Measurements from ENCODE around the gene OR2AG1.

OR2AG1 gene, protein sequence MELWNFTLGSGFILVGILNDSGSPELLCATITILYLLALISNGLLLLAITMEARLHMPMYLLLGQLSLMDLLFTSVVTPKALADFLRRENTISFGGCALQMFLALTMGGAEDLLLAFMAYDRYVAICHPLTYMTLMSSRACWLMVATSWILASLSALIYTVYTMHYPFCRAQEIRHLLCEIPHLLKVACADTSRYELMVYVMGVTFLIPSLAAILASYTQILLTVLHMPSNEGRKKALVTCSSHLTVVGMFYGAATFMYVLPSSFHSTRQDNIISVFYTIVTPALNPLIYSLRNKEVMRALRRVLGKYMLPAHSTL

DNA sequence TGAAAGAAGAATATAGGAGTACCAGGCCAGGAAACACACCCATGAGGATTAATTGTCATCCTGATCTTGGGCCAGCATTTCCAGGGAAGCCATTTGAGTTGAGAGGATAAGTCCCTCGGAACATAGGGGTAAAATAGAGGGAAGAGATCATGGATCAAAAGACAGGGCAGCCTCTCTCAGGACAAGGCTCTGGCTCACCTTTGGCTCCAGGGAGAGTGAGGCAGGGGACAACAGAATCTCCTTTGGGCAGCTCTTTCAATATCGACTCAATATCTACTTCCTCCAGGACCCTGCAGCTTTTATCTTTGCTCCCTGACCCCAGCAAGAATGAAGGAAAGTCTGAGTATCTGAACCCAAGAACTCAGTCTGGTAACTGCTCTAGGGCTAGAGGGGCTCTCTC, at the start of gene OR2AG1:
Gene OR2AG1 (plus strand): TSS at position 301 of the 400 bp plus-strand sequence. CDS start 2,018 bp downstream, outside the sequence.
- peaks cover 14% of the 10 kb centered on the region for H3K27me3 Mint-ChIP-seq
- H3K27ac Mint-ChIP-seq = no peak within 1 kb of the TSS
- H3K4me1 Mint-ChIP-seq = no peaks in the 10 kb centered on the region
- no peaks in the 10 kb centered on the region for H3K36me3 Mint-ChIP-seq
- no peaks in the 10 kb centered on the region for H3K9me3 Mint-ChIP-seq
- H3K4me3 Mint-ChIP-seq = no peak within 1 kb of the TSS

DNA sequence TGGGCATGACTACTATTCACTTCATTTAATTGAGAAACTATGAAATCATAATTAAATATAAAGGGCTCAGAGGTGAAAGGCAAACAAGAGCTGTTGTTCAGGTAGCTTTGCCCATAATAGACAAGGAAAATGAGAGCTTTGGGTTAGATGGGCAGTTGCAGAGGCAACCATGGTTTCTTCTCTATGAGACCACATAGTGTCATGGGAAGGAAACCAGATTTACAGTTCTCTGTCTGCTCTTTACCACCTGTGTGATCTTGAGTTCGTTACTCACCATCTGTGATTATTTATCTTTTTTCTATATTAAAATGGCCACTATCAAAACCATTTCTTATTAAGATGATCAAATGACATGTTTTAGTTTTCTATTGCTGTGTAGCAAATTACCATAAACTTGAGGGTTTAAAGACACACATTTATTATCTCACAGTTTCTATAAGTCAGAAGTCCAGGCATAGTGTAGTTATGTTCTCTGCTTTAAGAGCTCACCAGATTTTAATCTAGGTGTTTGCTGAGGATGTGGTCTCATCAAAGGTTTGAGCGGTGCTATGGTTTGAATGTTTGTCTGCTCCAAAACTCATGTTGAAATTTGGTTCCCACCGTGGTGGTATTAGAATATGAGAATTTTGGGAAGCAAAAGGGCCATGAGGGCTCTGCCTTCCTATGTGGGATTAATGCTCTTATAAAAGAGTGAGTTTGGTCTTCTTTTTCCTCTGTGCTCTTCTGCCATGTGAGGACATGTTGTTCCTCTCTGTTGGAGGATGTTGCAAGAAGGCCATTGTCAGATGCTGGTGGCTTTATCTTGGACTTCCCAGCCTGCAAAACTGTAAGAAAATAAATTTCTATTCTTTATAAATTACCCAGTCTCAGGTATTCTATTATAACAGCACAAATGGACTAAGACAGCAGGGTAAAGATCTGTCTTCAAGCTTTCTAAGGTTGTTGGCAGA, 49.2 kb upstream of the OR2AG1 start:
- Mint-ChIP-seq H3K36me3 (peaks cover 15% of the 10 kb centered on the region), H3K27ac (peak overlapping the region; percentile 98), H3K4me3 (peak overlapping the region; percentile 51), H3K4me1 (peaks cover 79% of the 10 kb centered on the region), H3K27me3 (no peaks in the 10 kb centered on the region), H3K9me3 (no peaks in the 10 kb centered on the region)

DNA sequence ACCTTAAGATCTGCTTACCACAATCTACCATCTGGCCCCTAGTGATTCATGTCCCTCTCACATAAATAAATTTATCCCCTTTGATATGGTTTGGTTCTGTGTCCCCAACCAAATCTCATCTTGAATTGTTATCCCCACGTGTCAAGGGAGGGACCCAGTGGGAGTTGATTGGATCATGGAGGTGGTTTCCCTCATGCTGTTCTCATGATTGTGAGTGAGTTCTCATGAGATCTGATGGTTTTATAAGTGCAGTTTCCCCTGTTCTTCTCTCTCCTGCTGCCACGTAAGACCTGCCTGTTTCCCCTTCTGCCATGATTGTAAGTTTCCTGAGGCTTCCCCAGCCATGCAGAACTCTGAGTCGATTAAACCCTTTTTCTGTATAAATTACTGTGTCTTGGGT, 48.2 kb upstream of the OR2AG1 start:
- Mint-ChIP-seq H3K4me1 (peaks cover 79% of the 10 kb centered on the region), H3K4me3 (peak overlapping the region; percentile 72), H3K27me3 (no peaks in the 10 kb centered on the region), H3K27ac (peak overlapping the region; percentile 98), H3K36me3 (peaks cover 11% of the 10 kb centered on the region), H3K9me3 (no peaks in the 10 kb centered on the region)

DNA sequence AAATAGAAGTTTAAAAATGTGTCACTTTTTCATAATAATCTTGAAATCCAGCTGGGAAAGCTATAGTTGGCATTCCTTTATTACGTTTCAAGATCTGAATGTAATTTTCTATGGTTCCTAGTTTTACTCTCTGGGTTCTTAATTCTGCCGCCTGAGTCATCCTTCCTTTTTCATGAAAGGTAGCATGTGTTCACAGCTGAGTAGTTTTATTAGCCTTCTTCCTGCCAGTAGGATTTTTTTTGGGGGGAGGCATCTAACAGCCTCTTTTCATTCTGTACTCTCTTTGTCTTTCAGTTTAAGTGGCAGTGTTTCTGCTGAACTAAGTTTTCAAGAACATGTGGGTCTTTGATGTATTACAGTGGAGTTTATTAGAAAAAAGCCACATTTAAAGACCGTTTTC, 47.5 kb upstream of the OR2AG1 start:
- Mint-ChIP-seq H3K9me3 (no peaks in the 10 kb centered on the region), H3K27ac (peak overlapping the region; percentile 98), H3K36me3 (peaks cover 10% of the 10 kb centered on the region), H3K27me3 (no peaks in the 10 kb centered on the region), H3K4me3 (peak overlapping the region; percentile 72), H3K4me1 (peaks cover 79% of the 10 kb centered on the region)

DNA sequence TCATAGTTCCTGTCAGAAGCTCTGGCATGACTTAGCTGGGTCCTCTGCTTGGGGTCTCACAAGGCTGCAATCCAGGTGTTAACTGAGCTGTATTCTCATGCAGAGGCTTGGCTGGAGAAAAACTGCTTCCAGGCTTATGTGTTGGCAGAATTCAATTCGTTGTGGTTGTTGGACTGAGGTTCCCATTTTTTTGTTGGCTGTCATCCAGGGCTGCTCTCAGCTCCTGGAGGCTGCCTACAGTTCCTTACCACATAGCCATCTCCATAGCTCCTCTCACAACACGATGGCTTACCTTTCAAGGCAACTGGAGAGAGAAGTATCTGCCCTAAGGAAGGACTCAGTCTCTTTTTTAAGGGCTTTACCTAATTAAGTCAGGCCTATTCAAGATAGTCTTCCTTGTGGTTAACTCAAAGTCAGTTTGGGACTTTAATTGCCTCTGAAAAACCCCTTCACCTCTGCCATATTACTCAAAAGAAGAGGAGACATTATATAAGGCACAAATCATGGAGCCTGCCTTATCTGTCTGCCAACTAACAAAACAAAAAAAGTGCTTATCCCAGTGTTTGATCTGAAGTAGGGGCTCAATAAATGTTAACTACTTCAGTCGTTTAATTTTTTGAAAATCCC, 46.2 kb upstream of the OR2AG1 start:
- Mint-ChIP-seq H3K4me3 (peak overlapping the region; percentile 30), H3K27ac (peak overlapping the region; percentile 98), H3K4me1 (peaks cover 85% of the 10 kb centered on the region), H3K27me3 (no peaks in the 10 kb centered on the region), H3K36me3 (peaks cover 11% of the 10 kb centered on the region), H3K9me3 (no peaks in the 10 kb centered on the region)

DNA sequence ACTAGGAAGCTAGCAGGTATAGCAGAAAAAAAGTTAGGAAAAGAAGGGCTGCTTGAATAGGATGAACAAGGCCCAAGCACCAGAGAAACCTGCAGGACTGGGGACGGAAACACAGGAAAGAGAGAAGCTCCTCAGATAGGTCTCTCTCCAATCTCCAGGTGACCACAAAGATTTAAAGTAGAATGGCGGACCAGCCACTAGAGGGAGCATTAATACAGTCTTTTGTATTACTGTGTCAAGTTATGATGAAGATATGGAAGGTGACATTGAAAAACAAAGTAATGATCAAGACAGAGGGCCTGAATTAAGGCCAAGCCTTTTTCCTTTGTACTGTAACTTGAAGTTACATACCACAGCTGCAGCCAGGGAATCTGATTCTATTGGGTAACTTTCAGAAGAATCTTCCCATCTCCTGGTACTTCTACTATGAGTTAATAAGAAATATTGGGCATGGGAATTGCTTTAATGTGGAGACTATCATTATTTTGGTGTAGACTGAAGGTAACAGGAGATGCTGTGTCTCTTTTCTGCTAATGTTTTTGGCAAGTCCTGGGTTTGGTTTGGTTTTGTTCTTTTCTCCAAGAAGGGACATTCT, 44.9 kb upstream of the OR2AG1 start:
- Mint-ChIP-seq H3K4me3 (peak overlapping the region; percentile 8), H3K27ac (peak overlapping the region; percentile 98), H3K9me3 (no peaks in the 10 kb centered on the region), H3K4me1 (peaks cover 93% of the 10 kb centered on the region), H3K36me3 (peaks cover 11% of the 10 kb centered on the region), H3K27me3 (no peaks in the 10 kb centered on the region)

DNA sequence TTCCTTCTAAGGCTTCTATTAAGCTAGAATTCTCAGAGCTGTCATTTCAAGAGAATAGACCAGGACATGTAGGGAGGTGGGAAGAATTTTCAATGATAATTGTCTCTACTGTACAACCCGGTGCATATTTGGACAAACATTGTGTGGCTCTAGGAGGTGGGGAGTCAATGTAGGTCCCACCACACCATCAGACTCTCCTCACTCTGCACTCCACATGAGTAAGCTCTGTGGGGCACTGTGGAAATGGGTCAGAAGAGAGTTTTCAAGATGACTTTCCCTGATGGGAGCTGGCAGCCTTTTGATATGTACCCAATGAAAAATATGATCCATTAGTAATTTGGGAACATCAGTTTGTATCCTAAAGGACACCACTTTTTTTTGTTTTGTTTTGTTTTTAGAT, 44.2 kb upstream of the OR2AG1 start:
- Mint-ChIP-seq H3K4me3 (peak overlapping the region; percentile 8), H3K27me3 (no peaks in the 10 kb centered on the region), H3K27ac (peak overlapping the region; percentile 98), H3K9me3 (no peaks in the 10 kb centered on the region), H3K36me3 (peaks cover 11% of the 10 kb centered on the region), H3K4me1 (peaks cover 93% of the 10 kb centered on the region)

DNA sequence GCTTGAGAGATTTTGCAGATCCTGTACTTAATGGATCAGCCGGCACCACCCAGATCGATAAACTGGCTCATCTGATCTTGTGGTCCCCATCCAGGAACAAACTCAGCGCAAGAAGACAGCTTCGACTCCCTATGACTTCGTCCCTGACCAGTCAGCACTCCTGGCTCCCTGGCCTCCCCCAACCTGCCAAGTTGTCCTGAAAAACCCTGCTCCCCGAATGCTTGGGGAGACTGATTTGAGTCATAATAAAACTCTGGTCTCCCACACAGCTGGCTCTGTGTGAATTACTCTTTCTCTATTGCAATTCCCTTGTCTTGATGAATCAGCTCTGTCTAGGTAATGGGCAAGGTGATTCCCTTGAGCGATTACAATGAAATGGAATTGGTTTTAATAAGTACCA, 40.6 kb upstream of the OR2AG1 start:
- Mint-ChIP-seq H3K4me1 (peaks cover 58% of the 10 kb centered on the region), H3K27ac (no peak overlapping the region), H3K9me3 (no peaks in the 10 kb centered on the region), H3K4me3 (no peak overlapping the region), H3K36me3 (peaks cover 7% of the 10 kb centered on the region), H3K27me3 (no peaks in the 10 kb centered on the region)

DNA sequence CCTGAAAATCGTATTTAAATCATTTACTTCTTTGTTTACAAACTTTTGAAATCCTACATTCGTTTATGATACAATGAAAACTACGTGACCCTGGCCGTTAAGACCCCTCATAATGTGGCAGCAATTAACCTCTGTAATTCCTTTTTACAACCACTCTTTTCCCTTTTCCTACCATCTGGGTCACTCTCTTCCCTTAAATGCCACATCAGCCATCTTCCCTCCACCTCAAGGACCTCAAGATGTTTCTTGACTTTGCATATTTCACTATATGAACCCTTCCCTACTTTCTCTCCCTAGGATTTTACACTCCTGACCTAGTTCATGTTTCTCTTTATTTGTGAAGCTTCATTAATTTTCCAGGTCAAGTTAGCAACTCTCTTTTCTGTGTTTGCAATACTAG, 37.8 kb upstream of the OR2AG1 start:
- Mint-ChIP-seq H3K4me3 (no peak overlapping the region), H3K27me3 (no peaks in the 10 kb centered on the region), H3K4me1 (peaks cover 33% of the 10 kb centered on the region), H3K36me3 (peaks cover 6% of the 10 kb centered on the region), H3K9me3 (no peaks in the 10 kb centered on the region), H3K27ac (no peak overlapping the region)

DNA sequence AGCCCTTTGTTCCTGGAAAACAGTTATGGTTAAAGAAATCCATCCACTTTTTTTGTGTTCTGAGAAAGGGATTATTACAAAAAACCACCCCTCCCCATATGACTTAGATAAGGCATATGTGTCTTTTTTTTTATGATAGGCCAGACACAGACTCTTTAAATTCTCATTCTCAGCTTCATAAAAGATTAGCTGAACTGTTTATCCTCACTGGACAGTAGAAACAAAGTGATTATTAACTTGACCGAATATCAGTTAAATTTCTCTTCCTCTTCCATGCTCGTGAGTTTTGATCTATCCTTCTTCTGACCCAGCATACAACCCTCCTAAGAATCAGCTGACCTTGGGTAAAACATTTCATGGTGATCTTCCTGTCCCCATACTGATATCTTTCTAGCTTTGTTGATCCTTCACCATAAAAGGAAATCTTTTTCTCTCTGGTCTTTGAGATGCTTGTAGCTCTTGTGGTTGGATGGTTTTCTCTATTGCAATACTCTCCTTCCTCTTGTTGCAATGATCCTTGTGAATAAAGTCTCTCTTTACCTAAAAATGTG, 37.3 kb upstream of the OR2AG1 start:
- Mint-ChIP-seq H3K27me3 (no peaks in the 10 kb centered on the region), H3K27ac (no peak overlapping the region), H3K4me3 (no peak overlapping the region), H3K4me1 (peaks cover 28% of the 10 kb centered on the region), H3K9me3 (no peaks in the 10 kb centered on the region), H3K36me3 (peaks cover 6% of the 10 kb centered on the region)

DNA sequence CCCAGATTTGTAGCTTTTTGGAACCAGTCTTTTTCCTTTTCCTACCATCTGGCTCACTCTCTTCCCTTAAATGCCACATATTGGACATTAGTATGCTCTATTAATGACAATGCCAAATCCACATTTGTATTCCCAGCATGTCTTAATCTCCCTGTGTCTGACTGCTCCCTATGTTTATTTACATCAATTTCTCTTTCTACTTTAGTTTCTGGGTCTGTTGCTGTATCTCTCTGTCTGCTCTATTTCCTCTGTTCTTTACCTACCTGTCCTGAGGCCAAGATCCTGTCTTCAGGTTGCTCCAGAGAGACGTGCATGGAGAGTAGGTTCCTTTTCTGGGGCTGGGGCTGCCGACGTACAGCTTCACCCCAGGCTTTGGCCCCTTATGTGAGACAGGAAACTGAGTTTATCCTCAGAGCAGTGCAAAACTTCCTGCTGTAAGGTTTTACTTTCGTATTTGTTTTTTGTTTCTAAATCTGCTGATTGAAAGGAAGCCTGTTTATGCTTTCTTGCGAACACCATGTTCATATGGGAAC, 36.7 kb upstream of the OR2AG1 start:
- Mint-ChIP-seq H3K4me3 (no peak overlapping the region), H3K9me3 (peaks cover 4% of the 10 kb centered on the region), H3K4me1 (peaks cover 28% of the 10 kb centered on the region)

DNA sequence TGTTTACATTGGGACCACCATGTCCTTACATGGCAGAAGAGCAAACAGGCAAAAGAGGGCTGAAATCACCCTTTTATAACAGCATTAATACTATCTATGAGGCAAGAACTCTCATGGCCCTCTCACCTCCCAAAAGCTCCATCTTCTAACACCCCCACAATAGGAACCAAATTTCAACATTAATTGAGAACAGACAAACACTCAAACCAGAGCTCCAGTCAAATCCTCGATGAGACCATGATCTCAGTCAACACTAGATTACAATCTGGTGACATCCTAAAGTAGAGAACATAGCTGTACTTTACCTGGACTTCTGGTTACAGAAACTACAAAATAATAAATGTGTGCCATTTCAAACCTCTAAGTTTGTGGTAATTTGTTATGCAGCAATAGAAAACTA, 36.2 kb upstream of the OR2AG1 start:
- Mint-ChIP-seq H3K9me3 (peaks cover 4% of the 10 kb centered on the region), H3K36me3 (peaks cover 5% of the 10 kb centered on the region), H3K4me1 (peaks cover 26% of the 10 kb centered on the region), H3K4me3 (no peak overlapping the region), H3K27ac (no peak overlapping the region), H3K27me3 (no peaks in the 10 kb centered on the region)

More for the DNA sequence above, 36.7 kb upstream of the OR2AG1 start:
- no peaks in the 10 kb centered on the region for H3K27me3 Mint-ChIP-seq
- peaks cover 5% of the 10 kb centered on the region for H3K36me3 Mint-ChIP-seq
- H3K27ac Mint-ChIP-seq = no peak overlapping the region

DNA sequence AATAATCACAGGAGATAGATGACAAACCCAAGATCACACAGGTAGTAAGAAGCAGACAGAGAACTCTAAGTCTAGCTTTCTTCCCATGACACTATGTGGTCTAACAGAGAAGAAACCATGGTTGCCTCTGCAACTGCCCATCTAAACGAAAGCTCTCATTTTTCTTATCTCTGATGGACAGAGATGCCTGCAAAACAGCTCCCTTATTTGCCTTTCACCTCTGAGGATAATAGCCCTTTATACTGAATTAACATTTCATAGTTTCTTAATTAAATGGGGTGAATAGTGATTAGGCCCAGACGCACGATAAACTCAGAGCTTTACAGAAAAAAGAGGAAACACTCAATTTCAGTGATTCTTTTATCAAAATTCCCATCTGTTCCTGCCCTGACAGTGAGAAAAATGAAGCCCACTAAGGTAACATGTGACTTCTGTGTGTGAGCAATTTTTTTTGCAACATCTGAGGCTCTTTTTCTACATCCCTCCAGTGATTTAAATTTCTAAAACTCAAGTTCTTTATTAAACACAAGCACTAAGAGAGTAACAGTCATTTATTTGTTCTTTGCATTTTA, 35.6 kb upstream of the OR2AG1 start:
- H3K27me3 Mint-ChIP-seq = no peaks in the 10 kb centered on the region
- peaks cover 4% of the 10 kb centered on the region for H3K9me3 Mint-ChIP-seq
- H3K36me3 Mint-ChIP-seq = peaks cover 5% of the 10 kb centered on the region
- no peak overlapping the region for H3K27ac Mint-ChIP-seq
- no peak overlapping the region for H3K4me3 Mint-ChIP-seq
- H3K4me1 Mint-ChIP-seq = peaks cover 21% of the 10 kb centered on the region

DNA sequence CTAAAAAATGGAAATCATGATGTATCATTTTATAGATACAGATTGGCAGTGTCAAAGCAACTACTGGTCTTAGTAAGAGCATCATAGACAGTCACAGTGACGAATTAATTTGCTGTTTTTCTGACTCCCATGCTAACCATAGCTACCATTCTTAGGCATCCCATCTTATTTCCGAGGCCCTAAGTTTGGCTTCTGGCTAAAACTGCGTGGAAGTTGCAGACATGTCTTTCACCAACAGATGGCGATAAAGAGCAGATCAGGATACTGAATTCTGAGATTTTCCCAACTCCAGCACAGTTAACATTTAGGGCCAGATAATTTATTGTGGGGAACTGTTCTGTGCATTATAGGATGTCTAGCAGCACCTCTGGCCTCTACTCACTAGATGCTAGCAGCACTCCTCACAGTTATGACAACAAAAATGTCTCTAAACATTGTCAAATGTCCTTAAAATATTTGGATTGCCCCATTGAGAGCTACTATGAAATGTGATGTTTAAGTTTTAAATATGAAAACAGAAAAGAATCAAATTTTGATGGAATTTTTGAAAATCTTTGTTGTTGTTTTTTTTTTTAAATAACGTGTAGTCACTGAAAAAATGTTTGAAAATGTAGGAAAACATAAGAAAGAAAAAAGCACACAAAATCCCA, 27.4 kb upstream of the OR2AG1 start:
- peaks cover 4% of the 10 kb centered on the region for H3K9me3 Mint-ChIP-seq
- H3K27ac Mint-ChIP-seq = peak overlapping the region; percentile 2
- peaks cover 24% of the 10 kb centered on the region for H3K4me1 Mint-ChIP-seq
- H3K36me3 Mint-ChIP-seq = peaks cover 2% of the 10 kb centered on the region
- no peak overlapping the region for H3K4me3 Mint-ChIP-seq
- H3K27me3 Mint-ChIP-seq = no peaks in the 10 kb centered on the region
